HG02623 (cell line): ENCODE measurements around the gene MRGPRF.

Experiments used
- ATAC-seq: cut with Tn5 transposase; IDR thresholded peaks from one replicate; pipeline ENCODE4 v1.9.1; 2021; ENCODE audit warnings: moderate library complexity; ENCODE audit not compliant: unreplicated experiment

MRGPRF gene

GRCh38 chr11:69013009-69013951, at the start of gene MRGPRF:
Gene MRGPRF, minus strand, starts transcription at chr11:69013246. Its CDS starts 3,345 bp downstream, at chr11:69009901.
- no peak for ATAC-seq

- no peak for ATAC-seq
These were observed 49.3 kb upstream of the MRGPRF start for GRCh38 chr11:69062169-69062855.

- ATAC-seq: no peak
These were observed 48.6 kb upstream of the MRGPRF start for GRCh38 chr11:69061713-69062053.

- no peak for ATAC-seq
These were observed 48.0 kb upstream of the MRGPRF start for GRCh38 chr11:69060806-69061712.

GRCh38 chr11:69059985-69060384, 46.9 kb upstream of the MRGPRF start:
- ATAC-seq: no peak

GRCh38 chr11:69059429-69059828, 46.4 kb upstream of the MRGPRF start:
- no peak for ATAC-seq

- no peak for ATAC-seq
These were observed 45.6 kb upstream of the MRGPRF start for GRCh38 chr11:69058511-69059270.

- ATAC-seq: no peak
These were observed 44.8 kb upstream of the MRGPRF start for GRCh38 chr11:69057801-69058200.

GRCh38 chr11:69057236-69057635, 44.2 kb upstream of the MRGPRF start:
- no peak for ATAC-seq

GRCh38 chr11:69055598-69056516, 42.8 kb upstream of the MRGPRF start:
- peak; percentile 87 for ATAC-seq

- no peak for ATAC-seq
These were observed 42.2 kb upstream of the MRGPRF start for GRCh38 chr11:69055212-69055586.

GRCh38 chr11:69054397-69055211, 41.6 kb upstream of the MRGPRF start:
- no peak for ATAC-seq

- ATAC-seq: no peak
These were observed 40.7 kb upstream of the MRGPRF start for GRCh38 chr11:69053546-69054396.

- no peak for ATAC-seq
These were observed 40.1 kb upstream of the MRGPRF start for GRCh38 chr11:69053169-69053477.

- ATAC-seq: no peak
These were observed 39.5 kb upstream of the MRGPRF start for GRCh38 chr11:69052343-69053168.

- no peak for ATAC-seq
These were observed 38.6 kb upstream of the MRGPRF start for GRCh38 chr11:69051381-69052342.
